Smooth muscle cell (in vitro differentiated cells): Measurements from ENCODE around the gene MINDY4. TPM values are rescaled to one million over a fixed set of nuclear protein-coding genes. Genes with fewer than 3 reads are reported as not detected.

Experiments
- DNase-seq: peaks from one replicate; lab custom pipeline; 2025; ENCODE audit not compliant: unreplicated experiment; lab: John Stamatoyannopoulos, UW
- H2AFZ ChIP-seq: fragments of 200-600 bp; sonication (generic); 2 replicates; pipeline ENCODE4 v1.6.0; 2016; ENCODE audit warnings: antibody characterized with exemption, low read depth, mild to moderate bottlenecking
- H3F3A ChIP-seq: fragments of 200-600 bp; sonication (generic); 2 replicates; pipeline ENCODE4 v1.6.0; 2017; ENCODE audit warnings: antibody characterized with exemption, low read depth
- H3K27ac ChIP-seq: fragments of 200-600 bp; sonication (generic); 2 replicates; pipeline ENCODE4 v1.5.1; 2016; ENCODE audit warnings: low read depth, mild to moderate bottlenecking
- H3K27me3 ChIP-seq: fragments of 200-600 bp; sonication (generic); 2 replicates; pipeline ENCODE4 v1.6.1; 2016; ENCODE audit warnings: low read depth, mild to moderate bottlenecking
- H3K36me3 ChIP-seq: fragments of 200-600 bp; sonication (generic); 2 replicates; pipeline ENCODE4 v1.5.1; 2016; ENCODE audit warnings: low read depth
- H3K4me1 ChIP-seq: fragments of 200-600 bp; sonication (generic); 2 replicates; pipeline ENCODE4 v1.5.1; 2016; ENCODE audit warnings: low read depth
- H3K4me2 ChIP-seq: fragments of 200-600 bp; sonication (generic); 2 replicates; pipeline ENCODE4 v1.6.0; 2016; ENCODE audit warnings: mild to moderate bottlenecking
- H3K4me3 ChIP-seq: fragments of 200-600 bp; sonication (generic); 2 replicates; pipeline ENCODE4 v1.5.1; 2016; ENCODE audit warnings: mild to moderate bottlenecking
- H3K79me2 ChIP-seq: fragments of 200-600 bp; sonication (generic); 2 replicates; pipeline ENCODE4 v1.6.0; 2016; ENCODE audit warnings: low read depth, mild to moderate bottlenecking
- H3K9ac ChIP-seq: fragments of 200-600 bp; sonication (generic); 2 replicates; pipeline ENCODE4 v1.6.0; 2016; ENCODE audit warnings: low read depth
- H3K9me3 ChIP-seq: fragments of 200-600 bp; sonication (generic); replicated peaks from 2 replicates; pipeline ENCODE4 v1.5.1; 2016; ENCODE audit warnings: low read depth
- H4K20me1 ChIP-seq: fragments of 200-600 bp; sonication (generic); 2 replicates; pipeline ENCODE4 v1.6.0; 2016; ENCODE audit warnings: low read depth
- WGBS: methylation state at CpG from one replicate; pipeline ENCODE4 v1.1.7; 2016; ENCODE audit warnings: low lambda C conversion rate; 5-methylcytosine and 5-hydroxymethylcytosine counted together
- polyA plus RNA-seq: library from polyadenylated mRNA; unstranded; fragments of >200 nt; fragmentation: Nextera tagmentation; extraction: Ambion mirVana; gene quantifications from 2 replicates; pipeline ENCODE4 v1.2.1, GENCODE V29; 2016
- total RNA-seq: library from RNA; depleted of rRNA; stranded (reverse); fragments of >200 nt; gene quantifications from 2 replicates; pipeline ENCODE4 v1.2.3, GENCODE V29; 2014
- TF ChIP-seq, protein P1 (sequence below): fragments of 200-600 bp; sonication (generic); IDR thresholded peaks from 2 replicates; pipeline ENCODE4 v1.5.1; 2017; ENCODE audit warnings: borderline replicate concordance, mild to moderate bottlenecking, antibody characterized with exemption; ENCODE audit not compliant: insufficient read depth, poor library complexity, severe bottlenecking

The MINDY4 gene
- total and polyA plus RNA-seq, 2 experiments from 2014 or later, result 4.9 to 5.3 TPM

GRCh38 chr7:30877015-30877769 is 106.0 kb downstream of the MINDY4 start:
- Histone ChIP-seq H2AFZ (no peak overlapping the region), H3K9ac (no peak overlapping the region), H3K27ac (no peak overlapping the region), H3K9me3 (no peaks in the 10 kb centered on the region), H3K4me1 (peaks cover 30% of the 10 kb centered on the region), H3K4me2 (no peak overlapping the region), H3K36me3 (no peaks in the 10 kb centered on the region), H3K79me2 (no peaks in the 10 kb centered on the region), H3F3A (no peaks in the 10 kb centered on the region), H4K20me1 (no peaks in the 10 kb centered on the region), H3K4me3 (no peak overlapping the region), H3K27me3 (no peaks in the 10 kb centered on the region)
- DNase-seq, result no peak
- 63% methylated on average over 9 of the region's 9 CpGs for WGBS
- TF ChIP-seq, protein P1, sequence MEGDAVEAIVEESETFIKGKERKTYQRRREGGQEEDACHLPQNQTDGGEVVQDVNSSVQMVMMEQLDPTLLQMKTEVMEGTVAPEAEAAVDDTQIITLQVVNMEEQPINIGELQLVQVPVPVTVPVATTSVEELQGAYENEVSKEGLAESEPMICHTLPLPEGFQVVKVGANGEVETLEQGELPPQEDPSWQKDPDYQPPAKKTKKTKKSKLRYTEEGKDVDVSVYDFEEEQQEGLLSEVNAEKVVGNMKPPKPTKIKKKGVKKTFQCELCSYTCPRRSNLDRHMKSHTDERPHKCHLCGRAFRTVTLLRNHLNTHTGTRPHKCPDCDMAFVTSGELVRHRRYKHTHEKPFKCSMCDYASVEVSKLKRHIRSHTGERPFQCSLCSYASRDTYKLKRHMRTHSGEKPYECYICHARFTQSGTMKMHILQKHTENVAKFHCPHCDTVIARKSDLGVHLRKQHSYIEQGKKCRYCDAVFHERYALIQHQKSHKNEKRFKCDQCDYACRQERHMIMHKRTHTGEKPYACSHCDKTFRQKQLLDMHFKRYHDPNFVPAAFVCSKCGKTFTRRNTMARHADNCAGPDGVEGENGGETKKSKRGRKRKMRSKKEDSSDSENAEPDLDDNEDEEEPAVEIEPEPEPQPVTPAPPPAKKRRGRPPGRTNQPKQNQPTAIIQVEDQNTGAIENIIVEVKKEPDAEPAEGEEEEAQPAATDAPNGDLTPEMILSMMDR, result no peak

GRCh38 chr7:30877993-30878392 is 106.8 kb downstream of the MINDY4 start:
- TF ChIP-seq, protein P1, result no peak
- Histone ChIP-seq H3F3A (no peaks in the 10 kb centered on the region), H3K9me3 (no peaks in the 10 kb centered on the region), H3K4me2 (no peak overlapping the region), H3K79me2 (no peaks in the 10 kb centered on the region), H3K27ac (no peak overlapping the region), H3K4me3 (no peak overlapping the region), H3K9ac (no peak overlapping the region), H3K27me3 (no peaks in the 10 kb centered on the region), H2AFZ (no peak overlapping the region), H3K4me1 (peaks cover 30% of the 10 kb centered on the region), H4K20me1 (no peaks in the 10 kb centered on the region), H3K36me3 (no peaks in the 10 kb centered on the region)
- 86% methylated on average over 5 of the region's 5 CpGs for WGBS
- DNase-seq, result no peak

DNA sequence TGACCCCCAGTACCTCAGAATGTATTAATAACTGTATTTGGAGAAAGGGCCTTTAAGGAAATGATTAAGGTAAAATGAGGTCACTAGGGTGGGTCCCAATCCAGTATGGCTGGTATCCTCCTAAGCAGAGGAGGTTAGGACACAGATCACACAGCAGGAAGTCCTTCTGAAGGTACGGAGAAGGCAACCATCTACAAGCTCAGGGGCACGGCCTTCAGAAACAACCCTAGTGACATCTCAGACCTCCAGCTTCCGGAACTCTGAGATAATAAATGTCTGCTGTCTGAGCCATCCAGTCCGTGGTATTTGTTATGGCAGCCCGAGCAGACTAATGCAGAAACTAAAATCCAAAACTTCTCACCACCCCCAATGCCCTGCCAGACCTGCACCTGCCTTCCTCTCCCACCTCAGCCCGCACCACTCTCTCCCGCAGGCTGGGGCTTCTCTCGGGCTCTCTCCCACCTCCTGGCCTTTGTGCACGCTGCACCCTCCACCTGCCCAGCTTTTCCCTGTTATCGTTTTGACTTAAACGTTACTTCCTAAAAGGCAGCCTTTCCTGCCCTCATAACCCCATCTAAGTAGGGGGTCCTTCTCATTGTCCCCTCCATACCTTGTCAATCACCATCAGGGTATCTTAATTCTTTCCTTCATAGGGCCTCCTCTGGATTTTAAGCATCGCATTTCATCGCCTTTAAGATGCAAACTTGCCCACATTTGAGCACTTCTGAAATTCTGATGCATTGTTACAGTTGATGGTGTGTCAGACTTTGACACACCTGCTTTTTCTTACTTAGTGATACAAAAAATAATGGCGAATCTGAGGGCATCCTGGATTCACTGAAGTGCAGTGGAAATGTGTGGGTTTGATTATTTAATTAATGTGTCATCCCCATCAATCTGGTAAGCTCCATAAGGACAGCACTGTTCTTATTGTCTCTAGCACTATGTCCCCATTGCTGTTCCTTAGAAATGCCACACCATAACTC is 108.2 kb downstream of the MINDY4 start:
- WGBS, result 57% methylated on average over 14 of the region's 14 CpGs
- H3K27ac ChIP-seq, result peak overlapping the region; percentile 63
- no peaks in the 10 kb centered on the region for H3K27me3 ChIP-seq
- H3K9ac ChIP-seq, result no peak overlapping the region
- H2AFZ ChIP-seq, result no peak overlapping the region
- H3K4me3 ChIP-seq, result no peak overlapping the region
- peak overlapping the region; percentile 58 for H3K4me2 ChIP-seq
- no peaks in the 10 kb centered on the region for H4K20me1 ChIP-seq
- H3K9me3 ChIP-seq, result no peaks in the 10 kb centered on the region
- no peaks in the 10 kb centered on the region for H3F3A ChIP-seq
- TF ChIP-seq, protein P1, result no peak
- H3K4me1 ChIP-seq, result peaks cover 30% of the 10 kb centered on the region
- no peaks in the 10 kb centered on the region for H3K36me3 ChIP-seq
- no peaks in the 10 kb centered on the region for H3K79me2 ChIP-seq
- no peak for DNase-seq
